Spleen (tissue), 11 donors: Measurements from ENCODE around the gene ZFAND4. TPM values are rescaled to one million over a fixed set of nuclear protein-coding genes. Genes with fewer than 3 reads are reported as not detected.
A peak's percentile ranks its signal among the peaks of the same experiment; 100 is the strongest.

ENCODE experiments used
- DNase-seq: peaks from one replicate; pipeline ENCODE4 v3.0.0-alpha.2; 2020
- H3K27ac ChIP-seq, 8 donors: fragments of 200-600 bp; sonication (generic) in 7 of 8; 1 replicate in 4 of 8; 2 replicates in 4 of 8; pipeline versions ENCODE4 v1.5.0 to v1.8.0; 2016 to 2021; ENCODE audit warnings: inconsistent platforms in 4 of 8, mild to moderate bottlenecking in 4 of 8, moderate library complexity in 1 of 8
- H3K27me3 ChIP-seq, 7 donors: fragments of 200-600 bp; sonication (generic) in 6 of 7; replicated peaks in 1 of 7; 1 replicate in 4 of 7; 2 replicates in 3 of 7; pipeline versions ENCODE4 v1.5.0 to v1.8.0; 2016 to 2021; ENCODE audit warnings: inconsistent platforms in 3 of 7, mild to moderate bottlenecking in 1 of 7
- H3K36me3 ChIP-seq, 6 donors: fragments of 200-600 bp; sonication (generic) in 5 of 6; 1 replicate in 4 of 6; 2 replicates in 2 of 6; pipeline versions ENCODE4 v1.5.0 to v1.8.0; 2016 to 2021; ENCODE audit warnings: inconsistent platforms in 2 of 6
- H3K4me1 ChIP-seq, 6 donors: fragments of 200-600 bp; sonication (generic) in 5 of 6; 1 replicate in 3 of 6; 2 replicates in 3 of 6; pipeline versions ENCODE4 v1.5.0 to v1.8.0; 2016 to 2021; ENCODE audit warnings: inconsistent platforms in 3 of 6
- H3K4me3 ChIP-seq, 8 donors: fragments of 200-600 bp; sonication (generic) in 7 of 8; 1 replicate in 4 of 8; 2 replicates in 4 of 8; pipeline versions ENCODE4 v1.5.0 to v1.8.0; 2016 to 2021; ENCODE audit warnings: inconsistent platforms in 4 of 8, mild to moderate bottlenecking in 4 of 8, moderate library complexity in 2 of 8
- H3K9me3 ChIP-seq, 8 donors: fragments of 200-600 bp; sonication (generic) in 7 of 8; 1 replicate in 4 of 8; 2 replicates in 4 of 8; pipeline versions ENCODE4 v1.5.0 to v1.8.0; 2016 to 2021; ENCODE audit warnings: inconsistent platforms in 4 of 8
- POLR2A ChIP-seq, 3 donors: fragments of 450-650 bp; IDR thresholded peaks; one replicate each; pipeline ENCODE4 v1.5.1; 2017; ENCODE audit warnings: antibody characterized with exemption in 3 of 3, mild to moderate bottlenecking in 1 of 3
- POLR2AphosphoS5 ChIP-seq, 3 donors: sonication (generic); formaldehyde crosslinking; IDR thresholded peaks; one replicate each; pipeline ENCODE4 v1.5.1; 2017; ENCODE audit warnings: antibody characterized with exemption in 3 of 3
- whole genome bisulfite sequencing, 5 donors: extraction: QIAGEN DNeasy Blood & Tissue Kit in 3 of 5; methylation state at CpG; one replicate each; pipeline versions ENCODE4 v1.1.5 to v1.1.7; 2013 to 2018; 5-methylcytosine and 5-hydroxymethylcytosine counted together
- intact Hi-C: fragments of 100-400 bp; cut with DNase I; formaldehyde crosslinking; loops from one replicate; pipeline ENCODE4 v1.15.0; 2023; ENCODE audit warnings: low total_unique reads
- polyA plus RNA-seq, 3 donors: library from polyadenylated mRNA; stranded (reverse); fragments of 200-250 nt; gene quantifications; one replicate each; pipeline ENCODE4 v1.2.1, GENCODE V29; 2013
- total RNA-seq, 7 donors: library from RNA; depleted of rRNA in 3 of 7; stranded (reverse); fragments of >200 nt in 3 of 7; fragmentation: NEBNext Ultra II Directional in 4 of 7; extraction: Animal tissue kit (Norgen Biotek cat#: 25700) in 4 of 7; gene quantifications; one replicate each; pipeline versions ENCODE4 v1.1.0 to v1.2.1, GENCODE V29; 2016 to 2021
- TF ChIP-seq, protein P1 (sequence below), 11 experiments: fragments of 200-600 bp in 7 of 11; fragments of 450-650 bp in 4 of 11; sonication (generic) in 4 of 11; IDR thresholded peaks in 8 of 11; conservative IDR thresholded peaks in 3 of 11; 1 replicate in 7 of 11; 2 replicates in 4 of 11; pipeline versions ENCODE4 v1.4.0 to v1.8.0; 2016 to 2021; ENCODE audit warnings: antibody characterized with exemption in 11 of 11, inconsistent platforms in 4 of 11, mild to moderate bottlenecking in 1 of 11
- donor health status: healthy with polysubstance abuse.
- donor health status: DM: no; HTN: no; CAD: no; lungs with moderate emphysema.
- donor health status: DM: no; HTN: no; CAD: no.
- donor health status: Bipolar disorder and iron deficiency.
- donor health status: healthy.
- donor health status: DM: no; HTN: no; CAD: no.
- donor health status: DM: yes; HTN: yes; CAD: no.

ZFAND4 gene
- total and polyA plus RNA-seq, 10 donors: 3.6 to 27.7 (median 18.4) TPM

GRCh38 chr10:45581582-45582385 lies 90.8 kb downstream of the ZFAND4 start:
- peak overlapping the region in 1 of 8 donors; percentile 63 for H3K4me3 ChIP-seq
- no peaks in the 10 kb centered on the region for H3K27me3 ChIP-seq
- H3K36me3 ChIP-seq: peaks cover 0 to 8% (median 0%) of the 10 kb centered on the region in 6 donors
- H3K27ac ChIP-seq: peak overlapping the region in 7 of 8 donors; percentile 60 to 90 (median 83)
- peaks cover 5 to 34% (median 26%) of the 10 kb centered on the region in 6 donors for H3K4me1 ChIP-seq
- peaks cover 0 to 21% (median 16%) of the 10 kb centered on the region in 8 donors for H3K9me3 ChIP-seq
- TF ChIP-seq POLR2A (IDR thresholded peaks at IDR 0.05) (no peak), POLR2AphosphoS5 (IDR thresholded peaks at IDR 0.05) (no peak)
- 71 to 82% (median 76%) methylated on average over 3 of the region's 3 CpGs for WGBS, 5 donors
- no peak for DNase-seq
- intact Hi-C loops: no loop called here

GRCh38 chr10:45581216-45581549 lies 91.4 kb downstream of the ZFAND4 start:
- H3K36me3 ChIP-seq: peaks cover 0 to 2% (median 0%) of the 10 kb centered on the region in 6 donors
- H3K4me1 ChIP-seq: peaks cover 6 to 34% (median 26%) of the 10 kb centered on the region in 6 donors
- H3K4me3 ChIP-seq: peak overlapping the region in 5 of 8 donors; percentile 24 to 63 (median 34)
- intact Hi-C loops: no loop called here
- H3K27ac ChIP-seq: peak overlapping the region; percentile 54 to 90 (median 81)
- H3K9me3 ChIP-seq: peaks cover 0 to 15% (median 10%) of the 10 kb centered on the region in 8 donors
- no peak for TF ChIP-seq POLR2A (IDR thresholded peaks at IDR 0.05)
- TF ChIP-seq POLR2AphosphoS5 (IDR thresholded peaks at IDR 0.05): no peak
- TF ChIP-seq, protein P1, sequence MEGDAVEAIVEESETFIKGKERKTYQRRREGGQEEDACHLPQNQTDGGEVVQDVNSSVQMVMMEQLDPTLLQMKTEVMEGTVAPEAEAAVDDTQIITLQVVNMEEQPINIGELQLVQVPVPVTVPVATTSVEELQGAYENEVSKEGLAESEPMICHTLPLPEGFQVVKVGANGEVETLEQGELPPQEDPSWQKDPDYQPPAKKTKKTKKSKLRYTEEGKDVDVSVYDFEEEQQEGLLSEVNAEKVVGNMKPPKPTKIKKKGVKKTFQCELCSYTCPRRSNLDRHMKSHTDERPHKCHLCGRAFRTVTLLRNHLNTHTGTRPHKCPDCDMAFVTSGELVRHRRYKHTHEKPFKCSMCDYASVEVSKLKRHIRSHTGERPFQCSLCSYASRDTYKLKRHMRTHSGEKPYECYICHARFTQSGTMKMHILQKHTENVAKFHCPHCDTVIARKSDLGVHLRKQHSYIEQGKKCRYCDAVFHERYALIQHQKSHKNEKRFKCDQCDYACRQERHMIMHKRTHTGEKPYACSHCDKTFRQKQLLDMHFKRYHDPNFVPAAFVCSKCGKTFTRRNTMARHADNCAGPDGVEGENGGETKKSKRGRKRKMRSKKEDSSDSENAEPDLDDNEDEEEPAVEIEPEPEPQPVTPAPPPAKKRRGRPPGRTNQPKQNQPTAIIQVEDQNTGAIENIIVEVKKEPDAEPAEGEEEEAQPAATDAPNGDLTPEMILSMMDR (IDR thresholded peaks at IDR 0.05 in 8 of 11, conservative IDR thresholded peaks at IDR 0.05 in 3 of 11): no peak
- H3K27me3 ChIP-seq: no peaks in the 10 kb centered on the region
- no peak for DNase-seq

DNA sequence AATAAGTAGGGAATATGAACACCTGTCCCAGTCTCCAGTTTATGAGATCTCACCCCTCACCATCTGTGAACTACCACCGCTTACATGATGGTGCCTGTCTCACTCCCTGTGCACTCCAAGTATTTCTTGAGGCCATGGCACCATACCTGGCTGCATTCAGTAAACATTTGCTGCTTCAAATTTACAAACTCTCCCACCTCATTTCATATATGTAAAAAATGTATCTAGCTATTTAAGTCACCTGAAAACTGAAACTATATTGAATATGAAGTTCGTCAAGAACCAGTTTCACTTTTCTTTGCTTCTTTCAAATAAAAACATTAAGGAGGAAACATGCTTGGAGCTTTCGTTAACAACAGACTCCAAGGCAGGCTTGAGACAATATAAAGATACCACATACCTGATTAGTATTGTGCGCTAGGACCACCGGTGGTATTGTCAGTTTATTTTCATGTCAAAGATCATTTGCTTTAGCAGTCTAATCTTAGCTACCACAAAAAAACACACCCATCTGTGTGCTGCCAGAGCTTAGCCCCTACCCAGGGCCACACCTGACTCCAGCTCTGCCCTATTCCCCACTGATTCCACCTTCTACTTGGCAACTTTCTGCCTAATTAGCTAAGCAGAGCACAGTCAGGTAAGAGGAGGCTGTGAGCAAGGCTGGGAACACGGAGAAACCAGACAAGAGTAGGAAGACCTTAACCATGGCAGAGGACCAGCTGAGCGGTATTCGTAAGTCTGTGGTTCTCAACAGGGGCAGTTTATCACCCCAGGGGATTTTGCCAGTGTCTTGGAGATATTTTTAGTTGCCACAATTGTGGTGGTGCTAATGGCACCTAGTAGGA lies 92.0 kb downstream of the ZFAND4 start:
- Histone ChIP-seq H3K4me3 (peak overlapping the region; percentile 7 to 63 (median 28)), H3K36me3 (no peaks in the 10 kb centered on the region), H3K27ac (peak overlapping the region; percentile 54 to 90 (median 81)), H3K9me3 (peaks cover 0 to 13% (median 8%) of the 10 kb centered on the region in 8 donors), H3K4me1 (peaks cover 6 to 34% (median 26%) of the 10 kb centered on the region in 6 donors), H3K27me3 (no peaks in the 10 kb centered on the region)
- WGBS, 5 donors: 11 to 21% (median 15%) methylated on average over 8 of the region's 8 CpGs
- TF ChIP-seq, protein P1 (IDR thresholded peaks at IDR 0.05 in 8 of 11, conservative IDR thresholded peaks at IDR 0.05 in 3 of 11): no peak
- no peak for DNase-seq
- intact Hi-C loops: no loop called here

GRCh38 chr10:45578384-45578971 lies 94.1 kb downstream of the ZFAND4 start:
- Histone ChIP-seq H3K27me3 (no peaks in the 10 kb centered on the region), H3K4me1 (peaks cover 6 to 34% (median 26%) of the 10 kb centered on the region in 6 donors), H3K9me3 (no peaks in the 10 kb centered on the region), H3K27ac (no peak overlapping the region), H3K36me3 (no peaks in the 10 kb centered on the region), H3K4me3 (no peak overlapping the region)
- no peak for DNase-seq
- intact Hi-C loops: no loop called here
- WGBS, 5 donors: 58 to 80% (median 67%) methylated on average over 2 of the region's 2 CpGs
- TF ChIP-seq POLR2A (IDR thresholded peaks at IDR 0.05): no peak
- TF ChIP-seq POLR2AphosphoS5 (IDR thresholded peaks at IDR 0.05): no peak
- TF ChIP-seq, protein P1 (IDR thresholded peaks at IDR 0.05 in 8 of 11, conservative IDR thresholded peaks at IDR 0.05 in 3 of 11): no peak
